Upper lobe of right lung (tissue), 1 donor: ENCODE results near the gene ROM1. TPM values are rescaled to one million over a fixed set of nuclear protein-coding genes. Genes with fewer than 3 reads are reported as not detected.

Source experiments
- ATAC-seq: fragments of 200-7000 bp; cut with Tn5 transposase; one replicate; pipeline ENCODE4 v1.9.1; 2020; ENCODE audit warnings: mild to moderate bottlenecking, moderate library complexity
- DNase-seq: peaks from one replicate; pipeline ENCODE4 v3.0.0-alpha.2; 2020
- H3K27ac ChIP-seq: fragments of 200-600 bp; one replicate; pipeline ENCODE4 v1.8.0; 2022
- H3K27me3 ChIP-seq: fragments of 200-600 bp; one replicate; pipeline ENCODE4 v1.8.0; 2022; ENCODE audit warnings: mild to moderate bottlenecking
- H3K36me3 ChIP-seq: fragments of 200-600 bp; one replicate; pipeline ENCODE4 v1.8.0; 2022
- H3K4me1 ChIP-seq: fragments of 200-600 bp; one replicate; pipeline ENCODE4 v1.8.0; 2022
- H3K4me3 ChIP-seq: fragments of 200-600 bp; one replicate; pipeline ENCODE4 v1.8.0; 2022; ENCODE audit warnings: mild to moderate bottlenecking
- H3K9me3 ChIP-seq: fragments of 200-600 bp; one replicate; pipeline ENCODE4 v1.8.0; 2022
- intact Hi-C: fragments of 100-400 bp; cut with DNase I; formaldehyde crosslinking; loops from one replicate; pipeline ENCODE4 v1.11.0; 2022
- total RNA-seq: library from RNA; stranded (reverse); fragmentation: NEBNext Ultra II Directional; extraction: Animal tissue kit (Norgen Biotek cat#: 25700); gene quantifications from one replicate; pipeline ENCODE4 v1.2.1, GENCODE V29; 2021
- TF ChIP-seq, protein P1 (sequence below): fragments of 200-600 bp; IDR thresholded peaks from one replicate; pipeline ENCODE4 v1.8.0; 2022; ENCODE audit warnings: antibody characterized with exemption
- donor health status: DM: no; HTN: yes; CAD: no; lungs with severe emphysema.

Gene ROM1
- total RNA-seq, 1 donor from 2014 or later, result 5.2 TPM

DNA sequence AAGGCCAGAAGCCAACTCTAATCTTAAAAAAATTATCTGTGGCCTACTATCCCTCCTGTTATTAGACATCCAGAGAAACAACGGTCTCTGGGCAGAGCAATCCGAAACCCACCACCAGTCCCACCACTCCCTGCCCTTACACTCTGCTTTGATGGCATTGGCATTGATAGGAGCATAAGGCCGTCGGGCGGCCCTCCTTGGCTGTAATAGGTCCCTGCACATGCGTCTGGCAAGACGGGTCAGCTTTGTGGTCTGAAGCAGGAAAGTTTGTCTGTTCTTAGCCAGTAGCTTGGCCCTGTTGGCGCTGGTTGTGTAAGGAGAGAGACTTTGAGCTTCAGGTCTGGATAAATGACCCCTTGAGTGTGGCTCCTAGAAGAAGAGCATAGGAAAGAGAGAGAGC is 17.9 kb upstream of the ROM1 start:
- intact Hi-C loops, result no loop called here
- no peak for ATAC-seq
- Histone ChIP-seq H3K9me3 (no peaks in the 10 kb centered on the region), H3K4me3 (no peak overlapping the region), H3K36me3 (peaks cover 53% of the 10 kb centered on the region), H3K4me1 (peaks cover 36% of the 10 kb centered on the region), H3K27me3 (no peaks in the 10 kb centered on the region), H3K27ac (no peak overlapping the region)
- TF ChIP-seq, protein P1, sequence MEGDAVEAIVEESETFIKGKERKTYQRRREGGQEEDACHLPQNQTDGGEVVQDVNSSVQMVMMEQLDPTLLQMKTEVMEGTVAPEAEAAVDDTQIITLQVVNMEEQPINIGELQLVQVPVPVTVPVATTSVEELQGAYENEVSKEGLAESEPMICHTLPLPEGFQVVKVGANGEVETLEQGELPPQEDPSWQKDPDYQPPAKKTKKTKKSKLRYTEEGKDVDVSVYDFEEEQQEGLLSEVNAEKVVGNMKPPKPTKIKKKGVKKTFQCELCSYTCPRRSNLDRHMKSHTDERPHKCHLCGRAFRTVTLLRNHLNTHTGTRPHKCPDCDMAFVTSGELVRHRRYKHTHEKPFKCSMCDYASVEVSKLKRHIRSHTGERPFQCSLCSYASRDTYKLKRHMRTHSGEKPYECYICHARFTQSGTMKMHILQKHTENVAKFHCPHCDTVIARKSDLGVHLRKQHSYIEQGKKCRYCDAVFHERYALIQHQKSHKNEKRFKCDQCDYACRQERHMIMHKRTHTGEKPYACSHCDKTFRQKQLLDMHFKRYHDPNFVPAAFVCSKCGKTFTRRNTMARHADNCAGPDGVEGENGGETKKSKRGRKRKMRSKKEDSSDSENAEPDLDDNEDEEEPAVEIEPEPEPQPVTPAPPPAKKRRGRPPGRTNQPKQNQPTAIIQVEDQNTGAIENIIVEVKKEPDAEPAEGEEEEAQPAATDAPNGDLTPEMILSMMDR, result no peak
- DNase-seq, result no peak

DNA sequence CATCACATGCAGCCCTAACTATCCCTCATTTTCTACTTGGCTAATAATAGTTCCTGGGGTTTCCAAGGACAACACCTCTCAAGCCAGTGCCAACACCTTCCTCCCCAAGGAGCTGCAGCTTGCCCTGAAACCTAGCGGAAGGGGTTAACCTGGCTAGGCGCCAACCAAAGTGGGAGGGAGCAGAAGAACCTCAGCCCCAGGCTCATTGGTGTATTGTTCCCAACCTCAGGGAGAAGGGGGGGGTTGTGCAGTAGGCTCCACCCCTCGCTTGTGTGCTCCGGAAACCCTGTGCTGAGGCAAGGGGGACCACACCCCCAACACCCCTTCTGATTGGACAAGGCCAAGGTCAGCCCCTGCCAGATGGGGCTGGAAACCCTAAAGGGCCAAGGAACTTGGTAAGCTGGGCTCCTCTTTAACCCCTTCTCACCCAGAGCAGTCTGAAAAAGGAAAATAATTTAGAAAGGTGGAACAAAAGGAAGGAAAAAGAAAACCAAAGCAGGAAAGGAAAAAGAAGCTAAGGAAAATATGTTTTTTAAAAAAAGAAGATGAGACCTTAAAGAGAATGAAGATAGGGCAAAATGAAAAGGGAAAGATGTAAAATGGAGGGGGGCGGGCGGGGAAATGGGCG is 13.9 kb upstream of the ROM1 start:
- Histone ChIP-seq H3K4me1 (peaks cover 25% of the 10 kb centered on the region), H3K4me3 (peak overlapping the region; percentile 100), H3K9me3 (no peaks in the 10 kb centered on the region), H3K27me3 (no peaks in the 10 kb centered on the region), H3K36me3 (peaks cover 50% of the 10 kb centered on the region), H3K27ac (peak overlapping the region; percentile 98)
- DNase-seq (peak; percentile 91), ATAC-seq (peak; percentile 78)
- intact Hi-C loops, result no loop called here
- TF ChIP-seq, protein P1, result no peak

DNA sequence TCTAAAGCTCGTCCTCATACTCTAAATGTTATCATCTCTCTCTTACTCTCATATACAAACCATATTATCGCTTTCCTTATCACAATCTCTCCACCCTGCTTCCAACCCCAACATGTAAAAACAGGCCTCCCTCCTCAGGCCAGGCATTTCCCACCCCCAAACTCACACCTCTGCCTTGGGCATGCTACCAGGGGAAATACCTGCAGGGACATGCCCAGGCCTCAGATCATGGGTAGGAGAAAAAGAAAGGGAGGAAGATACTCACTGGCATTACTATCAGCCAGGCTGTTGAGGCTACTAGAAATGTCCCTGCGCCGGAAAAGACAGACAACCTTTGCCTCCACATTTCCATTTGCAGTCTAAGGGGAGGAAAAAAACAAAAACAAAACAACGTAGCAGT is 13.2 kb upstream of the ROM1 start:
- ATAC-seq (no peak), DNase-seq (no peak)
- intact Hi-C loops, result no loop called here
- Histone ChIP-seq H3K27me3 (no peaks in the 10 kb centered on the region), H3K36me3 (peaks cover 45% of the 10 kb centered on the region), H3K9me3 (no peaks in the 10 kb centered on the region), H3K4me3 (peak overlapping the region; percentile 100), H3K27ac (peak overlapping the region; percentile 98), H3K4me1 (peaks cover 25% of the 10 kb centered on the region)
- TF ChIP-seq, protein P1, result no peak

DNA sequence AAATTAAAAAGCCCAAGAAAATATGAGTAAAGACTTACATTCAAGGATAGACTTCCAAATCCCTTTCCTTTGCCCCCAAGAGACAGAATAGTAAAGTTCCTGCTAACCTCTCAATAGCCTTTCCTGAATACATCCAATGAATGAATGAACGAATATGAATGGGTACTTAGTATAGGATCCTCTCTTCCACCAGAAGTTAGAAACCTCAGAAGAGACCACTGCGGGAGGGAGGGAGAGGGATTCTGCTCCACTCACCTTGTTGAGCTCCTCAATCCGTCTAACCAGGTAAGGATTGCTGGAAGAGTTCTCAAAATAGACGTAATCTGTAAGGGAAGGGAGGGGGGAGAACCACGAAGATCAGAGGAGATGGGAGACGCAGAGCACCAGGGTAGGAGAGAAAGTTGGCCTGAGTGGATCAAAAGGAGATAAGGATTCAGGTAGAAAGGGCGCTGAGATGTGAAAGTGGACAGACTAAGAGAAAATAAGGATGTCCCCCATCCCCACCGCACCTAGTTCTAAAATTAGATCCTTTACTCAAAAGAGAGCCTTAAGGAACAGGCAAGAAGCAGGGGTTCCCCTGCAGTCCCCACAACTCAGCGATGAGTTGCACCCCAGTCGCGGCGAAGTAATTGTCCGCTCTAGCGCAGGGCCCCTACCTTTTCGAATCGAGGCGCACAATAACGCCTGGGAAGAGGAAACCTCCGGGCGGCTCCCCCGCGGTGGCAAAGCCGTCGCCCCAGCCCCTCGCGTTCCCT is 12.5 kb upstream of the ROM1 start:
- intact Hi-C loops, result no loop called here
- no peak for DNase-seq
- no peak for ATAC-seq
- Histone ChIP-seq H3K4me3 (peak overlapping the region; percentile 100), H3K4me1 (peaks cover 25% of the 10 kb centered on the region), H3K27ac (peak overlapping the region; percentile 98), H3K9me3 (no peaks in the 10 kb centered on the region), H3K36me3 (peaks cover 45% of the 10 kb centered on the region), H3K27me3 (no peaks in the 10 kb centered on the region)
- TF ChIP-seq, protein P1, result no peak

DNA sequence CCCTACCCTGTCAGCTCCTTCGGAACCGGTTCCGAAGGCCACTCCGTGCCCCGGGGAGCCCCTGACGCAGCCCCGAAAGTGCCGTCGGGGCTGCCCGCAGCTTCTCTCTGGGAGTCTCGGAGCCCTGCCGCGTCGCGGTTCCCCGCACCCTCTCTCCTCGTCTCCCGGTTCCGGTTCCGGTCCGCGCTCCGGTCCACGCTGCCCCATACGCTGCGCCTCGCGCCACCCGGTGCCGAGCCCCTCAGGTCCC is 12.0 kb upstream of the ROM1 start:
- Histone ChIP-seq H3K4me1 (peaks cover 25% of the 10 kb centered on the region), H3K9me3 (no peaks in the 10 kb centered on the region), H3K27ac (peak overlapping the region; percentile 98), H3K4me3 (peak overlapping the region; percentile 100), H3K27me3 (no peaks in the 10 kb centered on the region), H3K36me3 (peaks cover 45% of the 10 kb centered on the region)
- DNase-seq (peak; percentile 86), ATAC-seq (peak; percentile 36)
- TF ChIP-seq, protein P1, result no peak
- intact Hi-C loops, result no loop called here
